HG03439 (cell line): ENCODE data around the gene KIAA1217.
A peak's percentile ranks its signal among the peaks of the same experiment; 100 is the strongest.
"Not testable (repeated sequence)": the region's sequence is repeated elsewhere in the genome, so short reads cannot be mapped to it uniquely, and the experiment has no call there.

Experiments used
- ATAC-seq: cut with Tn5 transposase; IDR thresholded peaks from one replicate; pipeline ENCODE4 v1.9.1; 2021; ENCODE audit warnings: mild to moderate bottlenecking, moderate library complexity; ENCODE audit not compliant: unreplicated experiment

The KIAA1217 gene

GRCh38 chr10:24462889-24463552 is 254.1 kb downstream of the KIAA1217 start:
- ATAC-seq = no peak

GRCh38 chr10:24463611-24464426 is 254.9 kb downstream of the KIAA1217 start:
- peak; percentile 67 for ATAC-seq

- no peak for ATAC-seq
Measured at GRCh38 chr10:24465124-24465874, 256.4 kb downstream of the KIAA1217 start.

- ATAC-seq = no peak
Measured at GRCh38 chr10:24465891-24466818, 257.2 kb downstream of the KIAA1217 start.

GRCh38 chr10:24467136-24467535 is 258.2 kb downstream of the KIAA1217 start:
- no peak for ATAC-seq

- no peak for ATAC-seq
Measured at GRCh38 chr10:24467605-24468004, 258.7 kb downstream of the KIAA1217 start.

- ATAC-seq = no peak
Measured at GRCh38 chr10:24468281-24468751, 259.4 kb downstream of the KIAA1217 start.

GRCh38 chr10:24469993-24470392 is 261.1 kb downstream of the KIAA1217 start:
- ATAC-seq = no peak

- no peak for ATAC-seq
Measured at GRCh38 chr10:24475598-24475997, 266.7 kb downstream of the KIAA1217 start.

GRCh38 chr10:24476913-24477701 is 268.2 kb downstream of the KIAA1217 start:
- no peak for ATAC-seq

- no peak for ATAC-seq
Measured at GRCh38 chr10:24477915-24478314, 269.0 kb downstream of the KIAA1217 start.

- ATAC-seq = no peak
Measured at GRCh38 chr10:24479806-24480205, 270.9 kb downstream of the KIAA1217 start.

GRCh38 chr10:24480447-24480846 is 271.5 kb downstream of the KIAA1217 start:
- ATAC-seq = no peak

- ATAC-seq = no peak
Measured at GRCh38 chr10:24481241-24481640, 272.3 kb downstream of the KIAA1217 start.

GRCh38 chr10:24482713-24483112 is 273.8 kb downstream of the KIAA1217 start:
- not testable (repeated sequence) for ATAC-seq

GRCh38 chr10:24483701-24484100 is 274.8 kb downstream of the KIAA1217 start:
- ATAC-seq = no peak

GRCh38 chr10:24484771-24485170 is 275.8 kb downstream of the KIAA1217 start:
- ATAC-seq = no peak

- ATAC-seq = no peak
Measured at GRCh38 chr10:24485304-24485703, 276.4 kb downstream of the KIAA1217 start.

GRCh38 chr10:24488631-24489030 is 279.7 kb downstream of the KIAA1217 start:
- no peak for ATAC-seq

- ATAC-seq = no peak
Measured at GRCh38 chr10:24493165-24493564, 284.2 kb downstream of the KIAA1217 start.
